HepG2 (cell line): ENCODE measurements around the gene UBXN6. TPM values are rescaled to one million over a fixed set of nuclear protein-coding genes. Genes with fewer than 3 reads are reported as not detected.

Experiments used
- ATAC-seq: fragments of 200-7000 bp; cut with Tn5 transposase; 3 replicates; pipeline ENCODE4 v1.9.1; 2020; ENCODE audit warnings: mild to moderate bottlenecking, moderate library complexity
- BruUV-seq: library from RNA; stranded (reverse); fragments of 400-500 nt; replicated peaks from 2 replicates; lab custom pipeline; 2021; lab: Mats Ljungman, UMichigan
- CTCF ChIA-PET: fragments of 300-600 bp; formaldehyde crosslinking; extraction: SDS; loops from one replicate; lab custom pipeline; 2021; ENCODE audit warnings: low total read pairs, inconsistent platforms, low intra/inter-chr PET ratio; lab: Yijun Ruan, JAX
- POLR2A ChIA-PET: fragments of 350-600 bp; sonication (Branson Sonifier 250); formaldehyde crosslinking; loops from one replicate; lab custom pipeline; 2020; ENCODE audit warnings: antibody characterized with exemption, inconsistent platforms; lab: Yijun Ruan, JAX
- DNase-seq: peaks from one replicate; pipeline ENCODE4 v3.0.0-alpha.2; 2015; ENCODE audit warnings: low spot score
- FAIRE-seq: peaks from 3 replicates; lab custom pipeline; 2011; peaks lifted over from hg19 to GRCh38; lab: Jason Lieb, UNC
- H2AFZ ChIP-seq: one replicate; pipeline ENCODE4 v1.6.1; 2011; ENCODE audit warnings: low read length, inconsistent platforms
- H3K27ac ChIP-seq: fragments of 300-600 bp; 3 replicates; pipeline ENCODE4 v1.8.0; 2011; ENCODE audit warnings: mixed run types, mild to moderate bottlenecking, mixed read lengths, low read length, inconsistent platforms; ENCODE audit not compliant: insufficient read depth; ENCODE audit errors: extremely low read length
- H3K27me3 ChIP-seq, 2 experiments: fragments of 200-600 bp in 1 of 2; 2 replicates in 1 of 2; 3 replicates in 1 of 2; pipeline versions ENCODE4 v1.6.0 to v1.8.0; 2011; ENCODE audit warnings: low read length in 2 of 2, mild to moderate bottlenecking in 2 of 2, moderate library complexity in 2 of 2, inconsistent platforms in 1 of 2; ENCODE audit not compliant: insufficient read depth in 2 of 2, control insufficient read depth in 1 of 2
- H3K36me3 ChIP-seq, 2 experiments: fragments of 200-600 bp in 1 of 2; replicated peaks in 1 of 2; 2 replicates in 1 of 2; 3 replicates in 1 of 2; pipeline versions ENCODE4 v1.5.1 to v1.8.0; 2011; ENCODE audit warnings: low read length in 2 of 2, inconsistent platforms in 1 of 2; ENCODE audit not compliant: insufficient read depth in 2 of 2, control insufficient read depth in 1 of 2
- H3K4me1 ChIP-seq: 2 replicates; pipeline ENCODE4 v1.5.1; 2012; ENCODE audit warnings: low read length, inconsistent platforms; ENCODE audit not compliant: insufficient read depth
- H3K4me2 ChIP-seq: 2 replicates; pipeline ENCODE4 v1.6.0; 2011; ENCODE audit warnings: low read depth, low read length, inconsistent platforms
- H3K4me3 ChIP-seq, 3 experiments: fragments of 200-600 bp in 1 of 3; sonication (generic), shearing (Covaris generic) in 1 of 3; replicated peaks in 1 of 3; 2 replicates each; pipeline ENCODE4 v1.5.1; 2011 to 2016; ENCODE audit warnings: low read length in 3 of 3, inconsistent platforms in 2 of 3, low read depth in 2 of 3, mild to moderate bottlenecking in 2 of 3, control low read depth in 1 of 3, mixed read lengths in 1 of 3; ENCODE audit not compliant: insufficient read depth in 1 of 3
- H3K79me2 ChIP-seq: one replicate; pipeline ENCODE4 v1.6.1; 2011; ENCODE audit warnings: low read length, inconsistent platforms; ENCODE audit not compliant: insufficient read depth
- H3K9ac ChIP-seq: 2 replicates; pipeline ENCODE4 v1.6.0; 2011; ENCODE audit warnings: mild to moderate bottlenecking, low read depth, low read length, inconsistent platforms; ENCODE audit not compliant: insufficient read depth
- H3K9me3 ChIP-seq: 2 replicates; pipeline ENCODE4 v1.5.1; 2012; ENCODE audit warnings: mild to moderate bottlenecking, low read length
- H4K20me1 ChIP-seq: 2 replicates; pipeline ENCODE4 v1.6.0; 2011; ENCODE audit warnings: inconsistent platforms, mild to moderate bottlenecking, low read length, moderate library complexity; ENCODE audit not compliant: insufficient read depth
- EEA1 ChIP-seq: sonication (generic); formaldehyde crosslinking; IDR thresholded peaks from 2 replicates; pipeline ENCODE4 v1.5.1; 2020; ENCODE audit warnings: mild to moderate bottlenecking, missing genetic modification reagents, borderline replicate concordance
- GABPB1 ChIP-seq: IDR thresholded peaks from 2 replicates; pipeline ENCODE4 v1.6.1; 2016; ENCODE audit warnings: mild to moderate bottlenecking, missing genetic modification reagents, moderate library complexity, missing compliant biosample characterization
- HDAC2 ChIP-seq: sonication (generic); formaldehyde crosslinking; IDR thresholded peaks from 2 replicates; pipeline ENCODE4 v1.4.0; 2020; ENCODE audit warnings: missing genetic modification reagents
- HNF4G ChIP-seq, 2 experiments: sonication (generic) in 1 of 2; formaldehyde crosslinking in 1 of 2; IDR thresholded peaks; 2 replicates each; pipeline versions ENCODE4 v1.4.0 to v1.6.1; 2011 to 2020; ENCODE audit warnings: borderline replicate concordance in 2 of 2, low read depth in 2 of 2, mild to moderate bottlenecking in 2 of 2, low read length in 1 of 2, missing genetic modification reagents in 1 of 2, moderate library complexity in 1 of 2
- KLF11 ChIP-seq: IDR thresholded peaks from 2 replicates; pipeline ENCODE4 v1.6.1; 2016; ENCODE audit warnings: missing compliant biosample characterization
- KLF9 ChIP-seq: IDR thresholded peaks from 2 replicates; pipeline ENCODE4 v1.6.1; 2016; ENCODE audit warnings: low read depth
- MYC ChIP-seq: sonication (generic); formaldehyde crosslinking; IDR thresholded peaks from 2 replicates; pipeline ENCODE4 v1.9.0; 2021; ENCODE audit warnings: missing genetic modification reagents, borderline replicate concordance
- SALL2 ChIP-seq: sonication (generic); formaldehyde crosslinking; IDR thresholded peaks from 2 replicates; pipeline ENCODE4 v1.8.1; 2023; ENCODE audit warnings: mild to moderate bottlenecking, missing genetic modification reagents, inconsistent platforms
- SMARCE1 ChIP-seq: fragments of 450-650 bp; IDR thresholded peaks from 2 replicates; pipeline ENCODE4 v1.6.1; 2017; ENCODE audit warnings: borderline replicate concordance
- ZNF121 ChIP-seq: sonication (generic); formaldehyde crosslinking; IDR thresholded peaks from 2 replicates; pipeline ENCODE4 v1.5.0; 2020; ENCODE audit warnings: mild to moderate bottlenecking, missing genetic modification reagents
- ZNF274 ChIP-seq: sonication (generic); formaldehyde crosslinking; IDR thresholded peaks from 2 replicates; pipeline ENCODE4 v1.5.1; 2020; ENCODE audit warnings: mild to moderate bottlenecking, missing genetic modification reagents
- ZNF510 ChIP-seq: sonication (generic); formaldehyde crosslinking; IDR thresholded peaks from 2 replicates; pipeline ENCODE4 v1.4.0; 2020; ENCODE audit warnings: low read depth, mild to moderate bottlenecking, missing genetic modification reagents
- ZNF556 ChIP-seq: sonication (generic); formaldehyde crosslinking; IDR thresholded peaks from 2 replicates; pipeline ENCODE4 v1.4.0; 2020; ENCODE audit warnings: mild to moderate bottlenecking, missing genetic modification reagents, borderline replicate concordance
- WGBS: methylation state at CpG from one replicate; pipeline ENCODE4 v1.1.6; 2017; ENCODE audit warnings: low lambda C conversion rate; 5-methylcytosine and 5-hydroxymethylcytosine counted together
- in situ Hi-C: cut with HindIII; loops from 2 replicates; pipeline ENCODE4 v1.10.0; 2017; ENCODE audit warnings: low pct_unique_long_range_greater_than_20kb; ENCODE audit not compliant: extremely low pct_ligation_motif_present
- intact Hi-C: fragments of 100-400 bp; cut with micrococcal nuclease; formaldehyde crosslinking; loops from one replicate; pipeline ENCODE4 v1.10.0; 2022; ENCODE audit not compliant: unreplicated experiment
- polyA plus RNA-seq, 8 experiments: library from polyadenylated mRNA; depleted of rRNA in 3 of 8; stranded (reverse) in 7 of 8; unstranded in 1 of 8; fragments of >200 nt; fragmentation: Illumina TruSeq in 4 of 8; extraction: Trizol in 4 of 8; gene quantifications; 2 replicates each; pipeline versions ENCODE4 v1.2.1 to v1.2.3, GENCODE V29; 2011 to 2016; ENCODE audit warnings: low read depth in 4 of 8, missing spikeins in 1 of 8, mixed read lengths in 1 of 8; ENCODE audit not compliant: insufficient read depth in 1 of 8
- total RNA-seq, 5 experiments: library from RNA; depleted of rRNA; stranded (reverse); fragments of >200 nt; fragmentation: Illumina TruSeq; extraction: Trizol; gene quantifications; 2 replicates each; pipeline ENCODE4 v1.2.3, GENCODE V29; 2016; ENCODE audit warnings: low read depth in 1 of 5
- TF ChIP-seq, protein P1 (sequence below): sonication (generic); formaldehyde crosslinking; IDR thresholded peaks from 2 replicates; pipeline ENCODE4 v1.4.0; 2020; ENCODE audit warnings: missing genetic modification reagents, borderline replicate concordance
- TF ChIP-seq, protein P2 (sequence below): sonication (generic); formaldehyde crosslinking; conservative IDR thresholded peaks from 2 replicates; pipeline ENCODE4 v1.4.0; 2020; ENCODE audit warnings: missing genetic modification reagents
- TF ChIP-seq, protein P3 (sequence below): sonication (generic); formaldehyde crosslinking; IDR thresholded peaks from 2 replicates; pipeline ENCODE4 v1.8.0; 2022; ENCODE audit warnings: mild to moderate bottlenecking, missing genetic modification reagents, moderate library complexity

The UBXN6 gene
- total and polyA plus RNA-seq, 2 of the 13 experiments (the other 11 are each of a cell fraction or from before 2014, with no cell fraction given), result 34.9 to 35.5 TPM

DNA sequence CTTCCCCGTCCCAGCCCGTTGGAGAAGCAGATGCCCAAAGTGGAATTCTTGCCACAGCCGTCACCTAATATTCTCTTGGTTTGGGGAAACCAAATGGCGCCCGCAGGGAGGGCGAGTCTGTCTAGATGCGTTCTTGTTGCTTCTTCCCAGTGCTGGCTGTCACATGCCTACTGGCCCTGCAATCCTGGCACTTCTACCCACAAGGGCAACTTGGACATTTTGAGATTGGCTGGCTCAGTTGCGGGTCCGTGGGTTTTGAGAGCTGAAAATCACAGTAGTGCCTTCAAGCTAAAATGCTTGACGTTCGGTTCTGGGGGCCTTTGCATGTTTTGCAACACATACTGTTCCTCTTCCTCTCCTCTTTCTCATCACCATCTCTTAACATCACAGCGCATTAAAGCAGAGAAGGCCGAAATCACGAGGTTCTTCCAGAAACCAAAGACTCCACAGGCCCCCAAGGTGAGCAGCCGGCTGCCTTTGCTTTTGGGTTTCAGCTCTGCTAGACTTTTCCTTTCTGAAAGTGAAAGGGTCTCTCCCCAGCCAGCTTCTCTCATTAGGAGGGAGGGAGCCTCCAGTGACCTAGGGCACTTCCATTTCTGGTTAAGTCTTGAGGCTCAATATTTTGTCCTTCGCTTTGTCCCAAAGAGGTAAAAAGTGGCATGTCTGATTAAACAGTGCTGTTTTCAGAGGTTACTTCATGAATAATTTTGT, 34.0 kb downstream of the UBXN6 start (continued):
- TF ChIP-seq ZNF274 (CRISPR knock-in tag) (no peak), ZNF121 (CRISPR knock-in tag) (no peak), ZNF556 (CRISPR knock-in tag) (no peak)

DNA sequence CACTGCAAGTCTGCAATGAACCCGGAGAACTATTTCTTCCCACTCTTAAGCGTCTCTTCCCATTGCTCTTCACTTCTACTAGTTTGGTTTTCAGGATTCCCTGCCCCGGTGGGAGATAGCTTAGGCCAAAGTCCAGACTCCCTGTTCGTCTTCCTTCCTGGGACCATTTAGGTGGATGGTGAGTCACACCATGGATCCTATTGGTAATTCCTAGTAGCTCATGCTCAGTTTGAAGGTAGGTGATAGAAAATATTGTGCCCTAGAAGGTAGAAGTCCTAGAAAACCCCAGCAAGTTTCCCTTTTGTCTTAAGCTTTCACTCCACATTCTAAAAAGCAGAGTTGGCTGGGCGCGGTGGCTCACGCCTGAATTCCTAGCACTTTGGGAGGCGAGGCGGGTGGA, 41.3 kb downstream of the UBXN6 start:
- in situ Hi-C loops, result no loop called here
- Histone ChIP-seq H3K27me3 (no peaks in the 10 kb centered on the region), H3K27ac (peak overlapping the region; percentile 58), H3K9me3 (no peaks in the 10 kb centered on the region), H3K4me1 (peaks cover 38% of the 10 kb centered on the region), H3K4me3 (no peak overlapping the region), H3K4me2 (peak overlapping the region; percentile 46), H4K20me1 (no peaks in the 10 kb centered on the region), H3K9ac (no peak overlapping the region), H2AFZ (no peak overlapping the region), H3K36me3 (peaks cover 6 to 44% of the 10 kb centered on the region in 2 experiments), H3K79me2 (peaks cover 38% of the 10 kb centered on the region)
- 68% methylated on average over 9 of the region's 9 CpGs for WGBS
- no TSS peak for BruUV-seq
- intact Hi-C loops, result no loop called here
- ATAC-seq (peak; percentile 88), DNase-seq (peak; percentile 81), FAIRE-seq (peak; percentile 74)
- CTCF ChIA-PET, result no interaction called here
- POLR2A ChIA-PET, result interaction anchor here (1.0 to 2.2 kb wide), 9 partner anchors 8 to 74 kb away, joined by 3 to 18 read pairs (median 6); partner anchors contain the start of genes CHAF1A, HDGFL2 and MPND
- no peak for TF ChIP-seq EEA1 (CRISPR knock-in tag)
- peak; percentile 36; the same call in 1 of the 2 replicates for TF ChIP-seq HNF4G (IDR thresholded peaks at IDR 0.05; ENCODE audit: borderline replicate concordance, low read depth, low read length)
- peak; percentile 22; the same call in 1 of the 2 replicates for TF ChIP-seq HNF4G (CRISPR knock-in tag; IDR thresholded peaks at IDR 0.05; ENCODE audit: borderline replicate concordance, low read depth)
- TF ChIP-seq, protein P1, sequence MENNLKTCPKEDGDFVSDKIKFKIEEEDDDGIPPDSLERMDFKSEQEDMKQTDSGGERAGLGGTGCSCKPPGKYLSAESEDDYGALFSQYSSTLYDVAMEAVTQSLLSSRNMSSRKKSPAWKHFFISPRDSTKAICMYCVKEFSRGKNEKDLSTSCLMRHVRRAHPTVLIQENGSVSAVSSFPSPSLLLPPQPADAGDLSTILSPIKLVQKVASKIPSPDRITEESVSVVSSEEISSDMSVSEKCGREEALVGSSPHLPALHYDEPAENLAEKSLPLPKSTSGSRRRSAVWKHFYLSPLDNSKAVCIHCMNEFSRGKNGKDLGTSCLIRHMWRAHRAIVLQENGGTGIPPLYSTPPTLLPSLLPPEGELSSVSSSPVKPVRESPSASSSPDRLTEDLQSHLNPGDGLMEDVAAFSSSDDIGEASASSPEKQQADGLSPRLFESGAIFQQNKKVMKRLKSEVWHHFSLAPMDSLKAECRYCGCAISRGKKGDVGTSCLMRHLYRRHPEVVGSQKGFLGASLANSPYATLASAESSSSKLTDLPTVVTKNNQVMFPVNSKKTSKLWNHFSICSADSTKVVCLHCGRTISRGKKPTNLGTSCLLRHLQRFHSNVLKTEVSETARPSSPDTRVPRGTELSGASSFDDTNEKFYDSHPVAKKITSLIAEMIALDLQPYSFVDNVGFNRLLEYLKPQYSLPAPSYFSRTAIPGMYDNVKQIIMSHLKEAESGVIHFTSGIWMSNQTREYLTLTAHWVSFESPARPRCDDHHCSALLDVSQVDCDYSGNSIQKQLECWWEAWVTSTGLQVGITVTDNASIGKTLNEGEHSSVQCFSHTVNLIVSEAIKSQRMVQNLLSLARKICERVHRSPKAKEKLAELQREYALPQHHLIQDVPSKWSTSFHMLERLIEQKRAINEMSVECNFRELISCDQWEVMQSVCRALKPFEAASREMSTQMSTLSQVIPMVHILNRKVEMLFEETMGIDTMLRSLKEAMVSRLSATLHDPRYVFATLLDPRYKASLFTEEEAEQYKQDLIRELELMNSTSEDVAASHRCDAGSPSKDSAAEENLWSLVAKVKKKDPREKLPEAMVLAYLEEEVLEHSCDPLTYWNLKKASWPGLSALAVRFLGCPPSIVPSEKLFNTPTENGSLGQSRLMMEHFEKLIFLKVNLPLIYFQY, result no peak
- no peak for TF ChIP-seq MYC (CRISPR knock-in tag)
- TF ChIP-seq, protein P2, sequence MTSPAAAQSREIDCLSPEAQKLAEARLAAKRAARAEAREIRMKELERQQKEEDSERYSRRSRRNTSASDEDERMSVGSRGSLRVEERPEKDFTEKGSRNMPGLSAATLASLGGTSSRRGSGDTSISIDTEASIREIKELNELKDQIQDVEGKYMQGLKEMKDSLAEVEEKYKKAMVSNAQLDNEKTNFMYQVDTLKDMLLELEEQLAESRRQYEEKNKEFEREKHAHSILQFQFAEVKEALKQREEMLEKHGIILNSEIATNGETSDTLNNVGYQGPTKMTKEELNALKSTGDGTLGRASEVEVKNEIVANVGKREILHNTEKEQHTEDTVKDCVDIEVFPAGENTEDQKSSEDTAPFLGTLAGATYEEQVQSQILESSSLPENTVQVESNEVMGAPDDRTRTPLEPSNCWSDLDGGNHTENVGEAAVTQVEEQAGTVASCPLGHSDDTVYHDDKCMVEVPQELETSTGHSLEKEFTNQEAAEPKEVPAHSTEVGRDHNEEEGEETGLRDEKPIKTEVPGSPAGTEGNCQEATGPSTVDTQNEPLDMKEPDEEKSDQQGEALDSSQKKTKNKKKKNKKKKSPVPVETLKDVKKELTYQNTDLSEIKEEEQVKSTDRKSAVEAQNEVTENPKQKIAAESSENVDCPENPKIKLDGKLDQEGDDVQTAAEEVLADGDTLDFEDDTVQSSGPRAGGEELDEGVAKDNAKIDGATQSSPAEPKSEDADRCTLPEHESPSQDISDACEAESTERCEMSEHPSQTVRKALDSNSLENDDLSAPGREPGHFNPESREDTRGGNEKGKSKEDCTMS (CRISPR knock-in tag), result no peak
- TF ChIP-seq GABPB1, result no peak
- peak; percentile 29; the same call in 1 of the 2 replicates for TF ChIP-seq HDAC2 (CRISPR knock-in tag)
- TF ChIP-seq, protein P3, sequence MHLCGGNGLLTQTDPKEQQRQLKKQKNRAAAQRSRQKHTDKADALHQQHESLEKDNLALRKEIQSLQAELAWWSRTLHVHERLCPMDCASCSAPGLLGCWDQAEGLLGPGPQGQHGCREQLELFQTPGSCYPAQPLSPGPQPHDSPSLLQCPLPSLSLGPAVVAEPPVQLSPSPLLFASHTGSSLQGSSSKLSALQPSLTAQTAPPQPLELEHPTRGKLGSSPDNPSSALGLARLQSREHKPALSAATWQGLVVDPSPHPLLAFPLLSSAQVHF, result no peak
- TF ChIP-seq SMARCE1, result no peak
- no peak for TF ChIP-seq ZNF510 (CRISPR knock-in tag)
- TF ChIP-seq KLF11, result no peak
- TF ChIP-seq KLF9 (CRISPR knock-in tag), result no peak
- no peak for TF ChIP-seq SALL2 (CRISPR knock-in tag)
